ENCODE data around the gene EPS15. TPM values are rescaled to one million over a fixed set of nuclear protein-coding genes. Genes with fewer than 3 reads are reported as not detected.
A peak's percentile ranks its signal among the peaks of the same experiment; 100 is the strongest.
"Not testable (repeated sequence)": the region's sequence is repeated elsewhere in the genome, so short reads cannot be mapped to it uniquely, and the experiment has no call there.

The EPS15 gene
- total RNA-seq, 1 donor from 2014 or later: 66.1 TPM

GRCh38 chr1:51443555-51443954 lies 75.5 kb downstream of the EPS15 start:
- intact Hi-C loops (cut with DNase I): no loop called here
- ATAC-seq: no peak
- no peak for DNase-seq (ENCODE audit: missing footprints)

- DNase-seq (ENCODE audit: missing footprints): no peak
- no peak for ATAC-seq
- intact Hi-C loops (cut with DNase I): no loop called here
Observed at GRCh38 chr1:51442616-51443015, 76.5 kb downstream of the EPS15 start.

- no peak for DNase-seq (ENCODE audit: missing footprints)
- intact Hi-C loops (cut with DNase I): no loop called here
- no peak for ATAC-seq
Observed at GRCh38 chr1:51442198-51442597, 76.9 kb downstream of the EPS15 start.

GRCh38 chr1:51439895-51440294 lies 79.2 kb downstream of the EPS15 start:
- intact Hi-C loops (cut with DNase I): no loop called here
- ATAC-seq (no peak), DNase-seq (ENCODE audit: missing footprints) (no peak)

GRCh38 chr1:51439053-51439452 lies 80.0 kb downstream of the EPS15 start:
- DNase-seq (ENCODE audit: missing footprints) (no peak), ATAC-seq (no peak)
- intact Hi-C loops (cut with DNase I): no loop called here

- not testable (repeated sequence) for DNase-seq (ENCODE audit: missing footprints); ATAC-seq
Observed at GRCh38 chr1:51437391-51437790, 81.7 kb downstream of the EPS15 start.

GRCh38 chr1:51435878-51436277 lies 83.2 kb downstream of the EPS15 start:
- ATAC-seq (no peak), DNase-seq (ENCODE audit: missing footprints) (no peak)
- intact Hi-C loops (cut with DNase I): no loop called here

More at GRCh38 chr1:51437391-51437790, 81.7 kb downstream of the EPS15 start:
- intact Hi-C loops (cut with DNase I): not testable (repeated sequence)

GRCh38 chr1:51433972-51434510 lies 85.0 kb downstream of the EPS15 start:
- intact Hi-C loops (cut with DNase I): no loop called here
- DNase-seq (ENCODE audit: missing footprints): no peak

GRCh38 chr1:51433269-51433971 lies 85.6 kb downstream of the EPS15 start:
- intact Hi-C loops (cut with DNase I): no loop called here

More at GRCh38 chr1:51433972-51434510, 85.0 kb downstream of the EPS15 start:
- peak; percentile 20 for ATAC-seq

GRCh38 chr1:51432146-51432545 lies 86.9 kb downstream of the EPS15 start:
- intact Hi-C loops (cut with DNase I): no loop called here
- DNase-seq (ENCODE audit: missing footprints): no peak
- no peak for ATAC-seq

More at GRCh38 chr1:51433269-51433971, 85.6 kb downstream of the EPS15 start:
- no peak for DNase-seq (ENCODE audit: missing footprints)
- ATAC-seq: peak; percentile 64

- ATAC-seq (no peak), DNase-seq (ENCODE audit: missing footprints) (no peak)
- intact Hi-C loops (cut with DNase I): no loop called here
Observed at GRCh38 chr1:51427438-51427837, 91.6 kb downstream of the EPS15 start.

- intact Hi-C loops (cut with DNase I): no loop called here
- no peak for DNase-seq (ENCODE audit: missing footprints)
- no peak for ATAC-seq
Observed at GRCh38 chr1:51425955-51426354, 93.1 kb downstream of the EPS15 start.

GRCh38 chr1:51425273-51425672 lies 93.8 kb downstream of the EPS15 start:
- ATAC-seq: no peak
- intact Hi-C loops (cut with DNase I): no loop called here
- DNase-seq (ENCODE audit: missing footprints): no peak

GRCh38 chr1:51423073-51423821 lies 95.8 kb downstream of the EPS15 start:
- intact Hi-C loops (cut with DNase I): loop anchor here (5.0 kb wide), 1 partner anchor 94 kb away; the partner anchor contains the start of gene EPS15
- DNase-seq (ENCODE audit: missing footprints) (no peak), ATAC-seq (peak; percentile 89)

- intact Hi-C loops (cut with DNase I): loop anchor here (5.0 kb wide), 1 partner anchor 95 kb away; the partner anchor contains the start of gene EPS15
- ATAC-seq (peak; percentile 21), DNase-seq (ENCODE audit: missing footprints) (no peak)
Observed at GRCh38 chr1:51422367-51423072, 96.5 kb downstream of the EPS15 start.

- ATAC-seq (peak; percentile 71), DNase-seq (ENCODE audit: missing footprints) (no peak)
- intact Hi-C loops (cut with DNase I): loop anchor here (5.0 kb wide), 1 partner anchor 95 kb away; the partner anchor contains the start of gene EPS15
Observed at GRCh38 chr1:51421964-51422363, 97.1 kb downstream of the EPS15 start.

- no peak for DNase-seq (ENCODE audit: missing footprints)
- ATAC-seq: no peak
- intact Hi-C loops (cut with DNase I): loop anchor here (5.0 kb wide), 1 partner anchor 96 kb away; the partner anchor contains the start of gene EPS15
Observed at GRCh38 chr1:51420867-51421627, 98.0 kb downstream of the EPS15 start.

- DNase-seq (ENCODE audit: missing footprints): no peak
- no peak for ATAC-seq
- intact Hi-C loops (cut with DNase I): no loop called here
Observed at GRCh38 chr1:51418384-51418959, 100.6 kb downstream of the EPS15 start.
